GM21619 (cell line): ENCODE data around the gene NCOA3.
A peak's percentile ranks its signal among the peaks of the same experiment; 100 is the strongest.
"Not testable (repeated sequence)": the region's sequence is repeated elsewhere in the genome, so short reads cannot be mapped to it uniquely, and the experiment has no call there.

ENCODE experiments used
- ATAC-seq: cut with Tn5 transposase; IDR thresholded peaks from one replicate; pipeline ENCODE4 v1.9.1; 2021; ENCODE audit not compliant: unreplicated experiment

Gene NCOA3

DNA sequence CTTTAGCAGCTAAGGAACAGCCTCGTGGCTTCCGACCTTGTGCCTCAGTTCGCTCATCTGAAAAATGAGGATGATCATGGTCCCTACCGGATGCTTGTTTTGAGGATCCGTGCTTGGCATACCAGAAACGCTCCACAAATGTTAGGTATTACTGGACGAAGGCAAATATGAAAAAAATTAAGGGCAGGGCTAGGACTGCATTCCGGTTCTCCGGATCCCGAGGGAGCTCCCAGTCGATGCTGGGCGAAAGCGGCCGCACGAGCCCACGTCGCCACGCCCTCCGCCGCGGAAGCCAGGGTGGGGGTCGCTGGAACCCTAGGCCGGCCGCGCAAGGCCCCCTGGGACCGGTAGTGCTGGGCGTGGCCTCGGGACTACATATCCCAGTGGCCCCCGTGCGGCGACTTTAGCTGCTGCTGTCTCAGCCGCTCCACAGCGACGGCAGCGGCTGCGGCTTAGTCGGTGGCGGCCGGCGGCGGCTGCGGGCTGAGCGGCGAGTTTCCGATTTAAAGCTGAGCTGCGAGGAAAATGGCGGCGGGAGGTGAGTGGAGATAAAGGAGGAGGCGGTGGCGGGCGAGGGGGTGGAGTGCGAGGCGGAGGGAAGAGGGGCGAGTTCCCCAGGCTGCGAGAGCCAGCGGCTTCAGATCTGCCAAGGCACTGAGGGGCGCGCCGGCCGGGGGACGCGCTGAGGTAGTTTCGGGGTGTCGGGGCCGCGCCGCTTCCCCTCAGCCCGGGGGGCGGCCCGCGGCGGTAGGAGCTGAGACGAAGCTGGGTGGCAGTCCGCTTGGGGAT lies at the start of gene NCOA3:
Gene NCOA3, plus strand, starts transcription at position 406 of the 789 bp plus-strand sequence. CDS start 120,361 bp downstream, outside the sequence.
- peak; percentile 59 for ATAC-seq

GRCh38 chr20:47452736-47453161 lies 48.9 kb upstream of the NCOA3 start:
- ATAC-seq = no peak

GRCh38 chr20:47453167-47453782 lies 48.4 kb upstream of the NCOA3 start:
- ATAC-seq = peak; percentile 88

DNA sequence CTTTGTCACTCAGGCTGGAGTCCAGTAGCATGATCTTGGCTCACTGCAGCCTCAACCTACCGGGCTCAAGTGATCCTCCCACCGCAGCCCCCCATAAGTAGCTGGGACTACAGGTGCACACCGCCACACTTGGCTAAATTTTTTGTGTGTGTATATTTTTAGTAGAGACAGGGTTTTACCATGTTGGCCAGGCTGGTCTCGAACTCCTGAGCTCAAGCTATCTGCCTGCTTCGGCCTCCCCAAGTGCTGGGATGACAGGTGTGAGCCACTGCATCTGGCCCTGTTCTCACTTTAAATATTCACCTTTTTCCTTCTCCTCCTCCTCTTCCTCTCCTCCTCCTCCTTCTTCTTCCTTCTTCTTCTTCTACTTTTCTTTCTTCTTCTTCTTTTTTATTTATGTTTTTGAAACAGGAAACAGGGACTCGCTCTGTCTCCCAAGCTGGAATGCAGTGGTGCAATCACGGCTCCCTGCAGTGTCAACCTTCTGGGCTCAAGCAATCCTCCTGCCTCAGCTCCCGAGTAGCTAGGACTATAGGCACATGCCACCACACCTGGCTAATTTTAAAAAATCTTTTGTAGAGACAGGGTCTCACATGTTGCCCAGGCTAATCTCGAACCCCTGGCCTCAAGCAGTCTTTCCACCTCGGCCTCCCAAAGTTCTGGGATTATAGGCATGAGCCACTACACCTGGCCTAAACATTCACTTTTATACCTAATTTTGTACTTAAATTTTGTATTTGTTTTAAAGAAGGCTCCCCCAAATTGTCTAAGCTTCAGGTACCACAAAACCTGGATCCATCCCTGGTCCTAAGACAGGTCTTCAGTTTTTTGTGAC lies 47.2 kb upstream of the NCOA3 start:
- ATAC-seq = no peak

- ATAC-seq = no peak
Measured at GRCh38 chr20:47455133-47456040, 46.3 kb upstream of the NCOA3 start.

DNA sequence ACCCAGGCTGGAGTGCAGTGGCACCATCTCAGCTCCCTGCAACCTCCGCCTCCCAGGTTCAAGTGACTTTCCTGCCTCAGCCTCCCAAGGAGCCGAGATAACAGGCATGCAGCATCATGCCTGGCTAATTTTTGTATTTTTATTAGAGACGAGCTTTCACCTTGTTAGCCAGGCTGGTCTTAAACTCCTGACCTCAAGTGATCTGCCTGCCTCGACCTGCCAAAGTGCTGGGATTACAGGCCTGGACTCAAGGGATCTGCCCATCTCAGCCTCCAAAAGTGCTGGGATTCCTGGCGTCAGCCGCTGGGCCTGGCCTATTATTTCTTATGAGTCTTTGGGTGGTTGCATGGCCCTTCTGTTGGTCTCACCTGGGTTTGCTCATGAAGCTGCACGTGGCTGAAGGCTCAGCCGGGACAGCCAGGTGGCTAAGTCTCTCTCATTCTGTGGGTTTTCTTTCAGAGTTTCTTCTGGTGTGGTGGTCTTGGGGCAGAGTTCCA lies 45.6 kb upstream of the NCOA3 start:
- ATAC-seq = no peak

DNA sequence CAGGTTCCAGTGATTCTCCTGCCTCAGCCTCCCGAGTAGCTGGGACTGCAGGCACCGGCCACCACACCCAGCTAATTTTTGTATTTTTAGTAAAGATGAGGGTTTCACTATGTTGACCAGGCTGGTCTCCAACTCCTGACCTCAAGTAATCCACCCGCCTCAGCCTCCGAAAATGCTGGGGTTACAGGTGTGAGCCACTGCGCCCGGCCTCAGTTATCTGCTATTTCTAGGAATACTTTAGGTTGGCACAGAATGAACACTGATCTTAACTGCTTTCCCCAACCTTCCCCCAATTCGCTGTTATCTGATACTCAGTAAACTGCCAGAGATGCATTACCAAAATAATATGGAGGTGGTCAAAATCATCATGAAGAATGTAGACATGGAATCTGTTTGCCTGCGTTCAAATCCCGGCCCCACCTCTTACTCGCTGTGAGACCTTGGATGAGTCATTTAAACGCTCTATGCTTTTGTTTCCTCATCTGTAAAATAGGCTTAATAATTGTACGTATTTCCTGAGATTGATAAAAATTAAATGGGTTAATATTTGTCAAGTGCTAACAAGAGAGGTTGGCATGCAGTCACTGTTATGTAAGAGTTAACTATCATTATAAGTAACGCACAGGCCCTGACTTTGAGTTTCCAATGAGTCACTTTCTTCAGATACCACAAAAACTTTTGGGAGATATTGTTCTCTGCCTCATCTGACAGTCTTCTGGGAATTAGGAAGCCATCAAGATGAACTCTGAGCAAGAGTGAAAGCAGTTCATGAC lies 44.5 kb upstream of the NCOA3 start:
- no peak for ATAC-seq

GRCh38 chr20:47458280-47459050 lies 43.2 kb upstream of the NCOA3 start:
- not testable (repeated sequence) for ATAC-seq

GRCh38 chr20:47459344-47460073 lies 42.2 kb upstream of the NCOA3 start:
- no peak for ATAC-seq

- not testable (repeated sequence) for ATAC-seq
Measured at GRCh38 chr20:47460761-47461112, 41.0 kb upstream of the NCOA3 start.

DNA sequence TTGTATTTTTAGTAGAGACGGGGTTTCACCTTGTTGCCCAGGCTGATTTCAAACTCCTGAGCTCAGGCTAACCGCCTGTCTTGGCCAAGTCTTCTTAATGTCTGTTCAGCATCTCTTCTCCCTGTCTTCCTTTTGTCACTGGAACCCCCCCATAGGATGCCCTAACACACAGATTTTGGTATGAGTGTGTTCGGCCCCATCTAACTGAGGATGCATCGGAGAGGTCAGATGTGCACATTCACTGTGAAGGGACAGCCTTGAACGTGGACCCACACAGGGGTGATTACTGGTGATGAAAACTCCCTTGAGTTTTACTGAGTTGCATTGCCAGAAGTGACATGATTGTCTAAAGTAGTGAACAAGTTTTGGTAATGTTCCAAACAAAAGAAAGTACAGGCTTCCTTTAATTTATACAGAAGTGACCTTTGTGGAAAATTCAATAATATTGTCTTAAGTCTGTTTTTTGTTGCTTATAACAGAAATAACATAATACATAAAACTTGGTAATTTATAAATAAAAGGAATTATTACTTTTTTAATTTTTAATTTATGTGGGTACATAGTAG lies 40.5 kb upstream of the NCOA3 start:
- ATAC-seq = no peak

DNA sequence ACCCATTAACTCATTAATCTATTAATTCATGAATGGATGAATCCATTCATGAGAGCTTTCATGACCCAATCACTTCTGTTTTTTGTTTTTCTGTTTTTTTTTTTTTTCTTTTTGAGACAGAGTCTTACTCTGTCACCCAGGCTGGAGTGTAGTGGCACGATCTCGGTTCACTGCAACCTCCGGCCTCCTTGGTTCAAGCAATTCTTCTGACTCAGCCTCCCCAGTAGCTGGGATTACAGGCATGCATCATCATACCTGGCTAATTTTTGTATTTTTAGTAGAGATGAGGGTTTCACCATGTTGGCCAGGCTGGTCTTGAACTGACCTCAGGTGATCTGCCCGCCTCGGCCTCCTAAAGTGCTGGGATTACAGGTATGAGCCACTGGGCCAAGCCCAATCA lies 39.8 kb upstream of the NCOA3 start:
- not testable (repeated sequence) for ATAC-seq

DNA sequence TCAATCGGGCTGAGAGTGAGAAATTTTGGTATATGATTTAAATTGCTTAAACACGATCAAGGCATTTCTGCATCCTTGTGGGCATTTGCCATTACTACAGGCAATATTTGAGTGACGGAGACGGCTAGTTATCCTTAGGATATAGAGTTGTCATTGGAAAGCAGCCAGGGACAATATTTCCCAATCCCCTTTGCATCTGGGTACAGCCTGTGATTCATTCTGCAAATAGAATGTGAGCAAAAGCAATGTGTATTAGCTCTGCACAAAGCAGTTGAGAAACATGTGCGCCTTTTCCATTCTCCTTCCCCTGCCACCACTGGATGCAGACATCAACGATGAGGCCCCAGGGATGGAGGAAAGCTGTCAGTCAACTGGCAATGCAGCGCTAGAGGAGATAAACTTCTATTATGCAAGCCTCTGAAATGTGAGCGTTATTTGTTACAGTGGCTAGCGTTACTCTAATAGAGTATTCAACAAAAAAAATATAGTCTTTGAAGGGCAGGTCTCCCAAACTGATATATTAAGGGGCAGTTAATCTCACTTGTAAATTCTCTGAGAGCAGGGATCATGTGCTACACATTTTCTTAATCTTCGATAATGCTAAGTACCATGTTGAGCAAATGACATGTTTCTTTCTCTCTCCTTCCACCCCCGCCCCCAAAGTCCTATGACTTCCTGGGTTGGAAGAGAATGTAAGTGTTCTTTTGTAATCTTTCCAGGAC lies 37.1 kb upstream of the NCOA3 start:
- ATAC-seq = no peak

- no peak for ATAC-seq
Measured at GRCh38 chr20:47465335-47466090, 36.2 kb upstream of the NCOA3 start.

DNA sequence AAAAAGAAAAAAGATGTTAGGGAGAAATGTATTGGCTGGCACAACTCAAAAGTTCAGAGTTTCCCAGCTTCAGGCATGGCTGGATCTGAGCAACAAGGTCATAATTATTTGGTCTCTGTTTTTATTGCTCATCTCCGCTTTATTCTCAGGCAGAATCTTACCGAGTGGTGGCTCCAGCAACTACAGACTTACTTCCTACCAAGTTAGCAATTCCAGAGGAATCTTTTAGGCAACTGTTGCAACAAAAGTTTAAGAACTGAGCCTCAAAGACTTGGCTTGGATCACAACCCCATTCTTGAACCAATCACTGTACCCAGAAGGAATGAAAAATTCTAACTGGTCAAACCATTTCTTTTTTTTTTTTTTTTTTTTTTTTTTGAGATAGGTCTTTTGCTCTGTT lies 35.5 kb upstream of the NCOA3 start:
- no peak for ATAC-seq

DNA sequence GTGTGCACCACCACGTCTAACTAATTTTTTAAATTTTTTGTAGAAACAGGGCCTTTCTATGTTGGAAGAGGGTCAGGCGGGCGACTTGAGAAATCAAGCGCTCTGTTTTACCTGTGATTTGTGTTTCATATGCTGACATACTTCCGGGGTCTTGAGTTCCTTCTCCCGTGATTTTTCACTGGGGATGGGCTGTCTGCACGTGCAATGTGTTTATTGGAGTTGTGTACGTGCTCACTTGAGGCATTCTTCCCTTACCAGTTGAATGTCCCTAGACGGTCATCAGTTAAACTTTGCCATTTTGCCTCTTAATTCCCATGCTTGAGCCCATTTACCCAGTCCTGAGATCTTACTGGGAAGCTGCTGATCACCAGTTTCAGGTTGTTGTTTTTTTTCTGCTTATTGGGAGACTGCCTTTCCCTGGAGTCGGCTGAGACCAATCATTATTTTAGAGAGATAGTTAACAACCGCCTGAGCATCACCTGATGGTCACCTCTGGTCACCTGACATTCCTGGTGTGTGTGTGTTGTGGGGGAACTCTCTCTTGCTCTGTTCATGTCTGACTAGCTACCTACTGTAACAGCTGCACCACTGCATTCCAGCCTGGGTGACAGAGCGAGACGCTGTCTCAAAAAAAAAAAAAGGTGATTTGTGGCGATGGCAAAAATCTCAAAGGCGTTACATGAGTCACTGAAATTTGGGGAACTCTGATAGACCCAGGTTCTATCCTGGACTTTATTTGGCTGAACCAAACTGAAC lies 34.8 kb upstream of the NCOA3 start:
- no peak for ATAC-seq
